ENCODE data around the gene EFS. TPM values are rescaled to one million over a fixed set of nuclear protein-coding genes. Genes with fewer than 3 reads are reported as not detected.
"Not testable (repeated sequence)": the region's sequence is repeated elsewhere in the genome, so short reads cannot be mapped to it uniquely, and the experiment has no call there.

The EFS gene
- total RNA-seq, 1 experiment from 2014 or later = 0.36 TPM

DNA sequence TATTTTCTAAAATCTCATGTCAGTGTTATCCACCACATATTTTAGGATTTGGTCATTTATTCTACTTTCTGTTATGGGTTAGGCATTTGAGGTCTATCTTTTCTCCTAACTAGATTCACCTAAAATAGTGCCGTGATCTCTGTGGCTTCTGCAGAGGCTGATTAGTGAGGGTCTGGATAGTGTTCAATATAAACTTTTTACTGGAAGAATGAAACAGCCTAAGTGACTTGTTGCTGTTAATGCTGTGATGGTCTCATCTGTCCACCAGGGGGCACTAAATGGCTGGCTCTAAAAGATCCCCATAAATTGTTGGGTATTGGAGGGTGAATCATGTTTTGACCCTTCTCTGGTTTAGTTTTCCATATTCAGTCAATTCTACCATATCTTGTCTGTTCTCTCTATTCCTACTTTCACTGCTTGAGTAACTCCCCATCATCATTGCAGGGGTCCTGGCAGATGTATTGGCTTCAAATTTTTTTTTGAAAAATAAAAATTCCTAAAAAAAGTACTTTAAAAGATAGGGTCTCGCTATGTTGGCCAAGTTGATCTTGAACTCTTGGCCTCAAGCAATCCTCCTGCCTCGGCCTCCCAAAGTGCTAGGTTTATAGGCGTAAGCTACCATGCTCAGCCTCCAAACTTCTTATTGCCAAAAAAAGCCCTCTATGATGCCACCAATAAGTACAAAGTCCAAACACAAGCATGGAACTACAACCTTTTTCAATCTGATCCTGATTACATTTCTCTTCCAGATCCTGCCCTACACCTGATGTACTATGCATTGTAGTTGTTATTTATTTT is 36.8 kb downstream of the EFS start:
- H3K9ac ChIP-seq (ENCODE audit: low read length) = no peak overlapping the region
- H3K4me2 ChIP-seq (ENCODE audit: low read length) = no peak overlapping the region
- peaks cover 2% of the 10 kb centered on the region; the same call in 1 of the 2 replicates for H4K20me1 ChIP-seq (ENCODE audit: low read length)
- no peaks in the 10 kb centered on the region for H3K9me3 ChIP-seq (ENCODE audit: low read length)
- H3K36me3 ChIP-seq (ENCODE audit: low read depth, low read length) = peaks cover 19% of the 10 kb centered on the region
- TF ChIP-seq EZH2phosphoT487 (IDR thresholded peaks at IDR 0.05; ENCODE audit: borderline replicate concordance, low read length) = no peak
- TF ChIP-seq, protein P1, sequence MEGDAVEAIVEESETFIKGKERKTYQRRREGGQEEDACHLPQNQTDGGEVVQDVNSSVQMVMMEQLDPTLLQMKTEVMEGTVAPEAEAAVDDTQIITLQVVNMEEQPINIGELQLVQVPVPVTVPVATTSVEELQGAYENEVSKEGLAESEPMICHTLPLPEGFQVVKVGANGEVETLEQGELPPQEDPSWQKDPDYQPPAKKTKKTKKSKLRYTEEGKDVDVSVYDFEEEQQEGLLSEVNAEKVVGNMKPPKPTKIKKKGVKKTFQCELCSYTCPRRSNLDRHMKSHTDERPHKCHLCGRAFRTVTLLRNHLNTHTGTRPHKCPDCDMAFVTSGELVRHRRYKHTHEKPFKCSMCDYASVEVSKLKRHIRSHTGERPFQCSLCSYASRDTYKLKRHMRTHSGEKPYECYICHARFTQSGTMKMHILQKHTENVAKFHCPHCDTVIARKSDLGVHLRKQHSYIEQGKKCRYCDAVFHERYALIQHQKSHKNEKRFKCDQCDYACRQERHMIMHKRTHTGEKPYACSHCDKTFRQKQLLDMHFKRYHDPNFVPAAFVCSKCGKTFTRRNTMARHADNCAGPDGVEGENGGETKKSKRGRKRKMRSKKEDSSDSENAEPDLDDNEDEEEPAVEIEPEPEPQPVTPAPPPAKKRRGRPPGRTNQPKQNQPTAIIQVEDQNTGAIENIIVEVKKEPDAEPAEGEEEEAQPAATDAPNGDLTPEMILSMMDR (conservative IDR thresholded peaks at IDR 0.05; ENCODE audit: low read depth, low read length) = peak; percentile 92
- H2AFZ ChIP-seq (ENCODE audit: low read length) = no peak overlapping the region
- H3K27me3 ChIP-seq (ENCODE audit: low read length) = no peaks in the 10 kb centered on the region; the same call in 1 of the 2 replicates
- ChIA-PET CTCF (interaction anchor here (0.6 kb wide), 1 partner anchor 27 kb away, joined by 8 read pairs; no protein-coding TSS in a partner anchor), POLR2A (ENCODE audit: unreplicated experiment) (no interaction called here)
- no peaks in the 10 kb centered on the region for H3K9me2 ChIP-seq (replicated peaks; ENCODE audit: low read length)
- H3K27ac ChIP-seq (ENCODE audit: low read length) = no peak overlapping the region
- peaks cover 4% of the 10 kb centered on the region for H3K4me1 ChIP-seq (ENCODE audit: insufficient read depth, low read length)
- DNase-seq (peak; percentile 79), ATAC-seq (peak; percentile 72)
- peaks cover 10% of the 10 kb centered on the region for H3K79me2 ChIP-seq (ENCODE audit: low read length)
- peaks cover 3% of the 10 kb centered on the region for H3F3A ChIP-seq (ENCODE audit: low read length, unreplicated experiment)
- intact Hi-C loops (cut with micrococcal nuclease) = loop anchor here (1.0 to 5.0 kb wide), 3 partner anchors 52 to 129 kb away; no protein-coding TSS in a partner anchor
- H3K4me3 ChIP-seq (ENCODE audit: low read length) = no peak overlapping the region
- no TSS peak for BruUV-seq (replicated peaks)

DNA sequence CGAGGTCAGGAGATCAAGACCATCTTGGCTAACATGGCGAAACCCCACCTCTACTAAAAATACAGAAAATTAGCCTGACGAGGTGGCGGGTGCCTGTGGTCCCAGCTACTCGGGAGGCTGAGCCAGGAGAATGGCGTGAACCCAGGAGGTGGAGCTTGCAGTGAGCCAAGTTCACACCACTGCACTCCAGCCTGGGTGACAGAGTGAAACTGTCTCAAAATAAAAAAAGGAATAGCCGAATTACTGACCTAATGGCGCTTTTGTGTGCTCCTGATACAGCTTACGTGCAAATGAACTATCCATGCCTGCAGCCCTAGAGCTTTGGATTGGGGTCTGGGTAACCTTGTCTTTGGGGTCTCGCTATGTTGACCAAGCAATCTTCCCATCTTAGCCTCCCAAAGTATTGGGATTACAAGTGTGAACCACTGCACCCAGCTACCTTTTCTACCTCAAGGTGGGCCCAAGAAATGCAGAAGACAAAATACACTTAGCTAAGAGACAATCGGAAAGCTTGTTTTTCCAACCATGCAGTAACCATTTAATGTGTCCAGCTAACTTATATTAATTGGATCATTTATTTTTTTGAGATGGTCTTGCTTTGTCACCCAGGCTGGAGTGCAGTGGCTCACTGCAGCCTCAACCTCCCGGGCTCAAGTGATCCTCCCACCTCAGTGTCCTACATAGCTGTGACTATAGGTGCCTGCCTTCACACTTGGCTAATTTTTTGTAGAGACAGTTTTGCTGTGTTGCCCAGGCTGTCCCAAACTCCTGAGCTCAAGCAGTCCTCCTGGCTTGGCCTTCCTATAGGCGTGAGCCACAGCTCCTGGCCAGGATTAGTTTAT is 38.3 kb downstream of the EFS start:
- BruUV-seq (replicated peaks) = no TSS peak
- ChIA-PET CTCF (interaction anchor here (0.7 to 1.0 kb wide), 3 partner anchors 53 to 128 kb away, joined by 3 to 8 read pairs (median 6); no protein-coding TSS in a partner anchor), POLR2A (ENCODE audit: unreplicated experiment) (interaction anchor here (0.6 kb wide), 2 partner anchors 138 to 149 kb away, joined by 3 to 4 read pairs; no protein-coding TSS in a partner anchor)
- H3K27me3 ChIP-seq (ENCODE audit: low read length) = no peaks in the 10 kb centered on the region; the same call in 1 of the 2 replicates
- H3K4me1 ChIP-seq (ENCODE audit: insufficient read depth, low read length) = peaks cover 9% of the 10 kb centered on the region
- intact Hi-C loops (cut with micrococcal nuclease) = loop anchor here (5.0 kb wide), 1 partner anchor 131 kb away; no protein-coding TSS in a partner anchor
- no peak overlapping the region for H3K27ac ChIP-seq (ENCODE audit: low read length)
- peaks cover 24% of the 10 kb centered on the region for H3K36me3 ChIP-seq (ENCODE audit: low read depth, low read length)
- H3K9me3 ChIP-seq (ENCODE audit: low read length) = no peaks in the 10 kb centered on the region
- no peak overlapping the region for H3K4me3 ChIP-seq (ENCODE audit: low read length)
- H3K9me2 ChIP-seq (replicated peaks; ENCODE audit: low read length) = no peaks in the 10 kb centered on the region
- no peak overlapping the region for H3K4me2 ChIP-seq (ENCODE audit: low read length)
- no peak overlapping the region for H3K9ac ChIP-seq (ENCODE audit: low read length)
- H3K79me2 ChIP-seq (ENCODE audit: low read length) = peaks cover 24% of the 10 kb centered on the region
- no peak overlapping the region for H2AFZ ChIP-seq (ENCODE audit: low read length)
- H3F3A ChIP-seq (ENCODE audit: low read length, unreplicated experiment) = peaks cover 3% of the 10 kb centered on the region
- ATAC-seq (peak; percentile 25), DNase-seq (no peak)
- TF ChIP-seq EZH2phosphoT487 (IDR thresholded peaks at IDR 0.05; ENCODE audit: borderline replicate concordance, low read length) (no peak), EZH2 (IDR thresholded peaks at IDR 0.05; ENCODE audit: low read length, unreplicated experiment) (no peak)
- TF ChIP-seq, protein P1 (conservative IDR thresholded peaks at IDR 0.05; ENCODE audit: low read depth, low read length) = no peak
- peaks cover 11% of the 10 kb centered on the region; the same call in 1 of the 2 replicates for H4K20me1 ChIP-seq (ENCODE audit: low read length)

DNA sequence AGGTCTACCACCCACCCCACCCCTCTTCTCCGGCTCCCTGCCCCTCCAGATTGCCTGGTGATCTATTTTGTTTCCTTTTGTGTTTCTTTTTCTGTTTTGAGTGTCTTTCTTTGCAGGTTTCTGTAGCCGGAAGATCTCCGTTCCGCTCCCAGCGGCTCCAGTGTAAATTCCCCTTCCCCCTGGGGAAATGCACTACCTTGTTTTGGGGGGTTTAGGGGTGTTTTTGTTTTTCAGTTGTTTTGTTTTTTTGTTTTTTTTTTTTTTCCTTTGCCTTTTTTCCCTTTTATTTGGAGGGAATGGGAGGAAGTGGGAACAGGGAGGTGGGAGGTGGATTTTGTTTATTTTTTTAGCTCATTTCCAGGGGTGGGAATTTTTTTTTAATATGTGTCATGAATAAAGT is 39.2 kb downstream of the EFS start:
- peaks cover 26% of the 10 kb centered on the region for H3K79me2 ChIP-seq (ENCODE audit: low read length)
- not testable (repeated sequence) for H3K4me3 ChIP-seq (ENCODE audit: low read length); H3F3A ChIP-seq (ENCODE audit: low read length, unreplicated experiment); H3K27ac ChIP-seq (ENCODE audit: low read length); DNase-seq; BruUV-seq (replicated peaks); H3K9ac ChIP-seq (ENCODE audit: low read length); H3K9me3 ChIP-seq (ENCODE audit: low read length); H3K4me1 ChIP-seq (ENCODE audit: insufficient read depth, low read length); H3K4me2 ChIP-seq (ENCODE audit: low read length); H2AFZ ChIP-seq (ENCODE audit: low read length); H3K27me3 ChIP-seq (ENCODE audit: low read length); H3K9me2 ChIP-seq (replicated peaks; ENCODE audit: low read length); ATAC-seq
- ChIA-PET CTCF (interaction anchor here (0.9 kb wide), 1 partner anchor 61 kb away, joined by 8 read pairs; no protein-coding TSS in a partner anchor), POLR2A (ENCODE audit: unreplicated experiment) (interaction anchor here (0.6 kb wide), 1 partner anchor 150 kb away, joined by 3 read pairs; no protein-coding TSS in a partner anchor)
- intact Hi-C loops (cut with micrococcal nuclease) = loop anchor here (5.0 kb wide), 1 partner anchor 132 kb away; no protein-coding TSS in a partner anchor
- H3K36me3 ChIP-seq (ENCODE audit: low read depth, low read length) = peaks cover 24% of the 10 kb centered on the region
- peaks cover 11% of the 10 kb centered on the region; the same call in 1 of the 2 replicates for H4K20me1 ChIP-seq (ENCODE audit: low read length)
